Body of pancreas (tissue), 4 donors: ENCODE measurements around the gene ACTN4.

Experiments
- POLR2A ChIP-seq, 3 donors: fragments of 450-650 bp; IDR thresholded peaks; one replicate each; pipeline ENCODE4 v1.6.1; 2016; ENCODE audit warnings: antibody characterized with exemption in 3 of 3, mild to moderate bottlenecking in 2 of 3
- TF ChIP-seq, protein P1 (sequence below), 7 experiments: fragments of 450-650 bp in 4 of 7; fragments of 200-600 bp in 3 of 7; sonication (generic) in 3 of 7; IDR thresholded peaks; one replicate each; pipeline ENCODE4 v1.5.1; 2016 to 2019; ENCODE audit warnings: antibody characterized with exemption in 7 of 7

DNA sequence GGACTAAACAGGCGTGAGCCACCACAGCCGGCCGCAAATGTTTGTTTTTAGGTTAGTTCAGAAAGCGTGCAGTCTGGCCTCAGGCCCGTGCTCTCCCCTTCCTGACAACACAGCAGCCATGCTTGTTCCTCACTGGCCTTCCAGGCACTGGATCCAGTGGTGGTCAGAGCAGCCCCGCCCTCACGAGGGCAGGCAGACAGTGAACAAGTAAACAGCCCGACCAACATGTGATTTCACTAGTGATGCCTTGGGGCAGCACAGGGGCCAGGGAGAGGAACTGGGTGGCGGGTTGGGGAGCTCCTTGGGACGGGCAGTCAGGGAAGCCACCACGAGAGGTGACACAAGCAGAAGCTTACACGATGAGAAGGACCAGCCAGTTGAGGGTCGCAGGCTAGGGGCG lies 56.1 kb downstream of the ACTN4 start:
- TF ChIP-seq, protein P1, sequence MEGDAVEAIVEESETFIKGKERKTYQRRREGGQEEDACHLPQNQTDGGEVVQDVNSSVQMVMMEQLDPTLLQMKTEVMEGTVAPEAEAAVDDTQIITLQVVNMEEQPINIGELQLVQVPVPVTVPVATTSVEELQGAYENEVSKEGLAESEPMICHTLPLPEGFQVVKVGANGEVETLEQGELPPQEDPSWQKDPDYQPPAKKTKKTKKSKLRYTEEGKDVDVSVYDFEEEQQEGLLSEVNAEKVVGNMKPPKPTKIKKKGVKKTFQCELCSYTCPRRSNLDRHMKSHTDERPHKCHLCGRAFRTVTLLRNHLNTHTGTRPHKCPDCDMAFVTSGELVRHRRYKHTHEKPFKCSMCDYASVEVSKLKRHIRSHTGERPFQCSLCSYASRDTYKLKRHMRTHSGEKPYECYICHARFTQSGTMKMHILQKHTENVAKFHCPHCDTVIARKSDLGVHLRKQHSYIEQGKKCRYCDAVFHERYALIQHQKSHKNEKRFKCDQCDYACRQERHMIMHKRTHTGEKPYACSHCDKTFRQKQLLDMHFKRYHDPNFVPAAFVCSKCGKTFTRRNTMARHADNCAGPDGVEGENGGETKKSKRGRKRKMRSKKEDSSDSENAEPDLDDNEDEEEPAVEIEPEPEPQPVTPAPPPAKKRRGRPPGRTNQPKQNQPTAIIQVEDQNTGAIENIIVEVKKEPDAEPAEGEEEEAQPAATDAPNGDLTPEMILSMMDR (IDR thresholded peaks at IDR 0.05), result no peak
- no peak for TF ChIP-seq POLR2A (IDR thresholded peaks at IDR 0.05)
